K562 (cell line): ENCODE data around the gene METTL18. TPM values are rescaled to one million over a fixed set of nuclear protein-coding genes. Genes with fewer than 3 reads are reported as not detected.

Source experiments
- ATAC-seq: fragments of 200-7000 bp; cut with Tn5 transposase; 3 replicates; pipeline ENCODE4 v1.9.1; 2020; ENCODE audit warnings: moderate library complexity
- BruUV-seq: library from RNA; stranded (reverse); fragments of 400-500 nt; replicated peaks from 2 replicates; lab custom pipeline; 2021; lab: Mats Ljungman, UMichigan
- CTCF ChIA-PET: fragments of 300-600 bp; formaldehyde crosslinking; extraction: SDS; loops from one replicate; lab custom pipeline; 2021; ENCODE audit warnings: low intra/inter-chr PET ratio; lab: Yijun Ruan, JAX
- POLR2A ChIA-PET: fragments of 300-600, 350-650 bp; sonication (Branson Sonifier 250); formaldehyde crosslinking; extraction: SDS; loops from one replicate; lab custom pipeline; 2021; ENCODE audit warnings: antibody characterized with exemption, inconsistent platforms; lab: Yijun Ruan, JAX
- DNase-seq, 4 experiments: peaks; one replicate each; pipeline versions ENCODE4 v3.0.0 to v3.0.0-alpha.2; 2011 to 2018; ENCODE audit warnings: low spot score in 3 of 4, mixed read lengths in 3 of 4; ENCODE audit errors: extremely low read depth in 1 of 4
- FAIRE-seq: peaks from 2 replicates; lab custom pipeline; 2011; peaks lifted over from hg19 to GRCh38; lab: Jason Lieb, UNC
- H2AFZ ChIP-seq: 2 replicates; pipeline ENCODE4 v1.6.0; 2011; ENCODE audit warnings: low read depth, low read length, control low read depth, inconsistent platforms
- H3K27ac ChIP-seq: fragments of 200-600 bp; 3 replicates; pipeline ENCODE4 v1.8.0; 2011; ENCODE audit warnings: low read depth, mild to moderate bottlenecking, control low read depth, inconsistent platforms, low read length, moderate library complexity, mixed read lengths; ENCODE audit errors: extremely low read depth
- H3K27me3 ChIP-seq, 2 experiments: fragments of 300-600 bp in 1 of 2; 2 replicates in 1 of 2; 3 replicates in 1 of 2; pipeline versions ENCODE4 v1.6.0 to v1.8.0; 2011; ENCODE audit warnings: inconsistent platforms in 2 of 2, low read length in 2 of 2, mild to moderate bottlenecking in 1 of 2, mixed read lengths in 1 of 2, moderate library complexity in 1 of 2; ENCODE audit not compliant: control insufficient read depth in 2 of 2, insufficient read depth in 2 of 2
- H3K36me3 ChIP-seq: fragments of 300-600 bp; 3 replicates; pipeline ENCODE4 v1.8.0; 2011; ENCODE audit warnings: mild to moderate bottlenecking, low read length, inconsistent platforms; ENCODE audit not compliant: control insufficient read depth, insufficient read depth
- H3K4me1 ChIP-seq, 2 experiments: fragments of 200-600 bp in 1 of 2; replicated peaks in 1 of 2; 2 replicates in 1 of 2; 3 replicates in 1 of 2; pipeline versions ENCODE4 v1.5.1 to v1.8.0; 2011; ENCODE audit warnings: inconsistent platforms in 2 of 2, low read length in 2 of 2, mild to moderate bottlenecking in 1 of 2, mixed read lengths in 1 of 2, moderate library complexity in 1 of 2; ENCODE audit not compliant: control insufficient read depth in 2 of 2, insufficient read depth in 2 of 2
- H3K4me2 ChIP-seq: 2 replicates; pipeline ENCODE4 v1.6.1; 2011; ENCODE audit warnings: low read length, control low read depth, inconsistent platforms, mixed read lengths; ENCODE audit not compliant: insufficient read depth
- H3K4me3 ChIP-seq: fragments of 200-600 bp; sonication (generic), shearing (Covaris generic); 2 replicates; pipeline ENCODE4 v1.5.1; 2016; ENCODE audit warnings: control low read depth, inconsistent platforms
- H3K79me2 ChIP-seq: fragments of 200-600 bp; 3 replicates; pipeline ENCODE4 v1.8.0; 2011; ENCODE audit warnings: low read length, inconsistent platforms; ENCODE audit not compliant: control insufficient read depth, insufficient read depth
- H3K9ac ChIP-seq, 2 experiments: 2 replicates each; pipeline versions ENCODE4 v1.6.0 to v1.6.1; 2011; ENCODE audit warnings: low read depth in 2 of 2, low read length in 2 of 2, control low read depth in 1 of 2, inconsistent platforms in 1 of 2, mild to moderate bottlenecking in 1 of 2, mixed read lengths in 1 of 2; ENCODE audit not compliant: insufficient read depth in 1 of 2
- H3K9me1 ChIP-seq: one replicate; pipeline ENCODE4 v1.6.0; 2011; ENCODE audit warnings: inconsistent platforms, mild to moderate bottlenecking, low read length, moderate library complexity; ENCODE audit not compliant: control insufficient read depth, insufficient read depth
- H3K9me3 ChIP-seq: replicated peaks from 2 replicates; pipeline ENCODE4 v1.5.1; 2011; ENCODE audit warnings: low read depth, low read length, inconsistent platforms; ENCODE audit not compliant: control insufficient read depth, insufficient read depth
- H4K20me1 ChIP-seq: replicated peaks from 2 replicates; pipeline ENCODE4 v1.6.1; 2011; ENCODE audit warnings: low read length, inconsistent platforms, mixed read lengths; ENCODE audit not compliant: control insufficient read depth, insufficient read depth
- CBX1 ChIP-seq: sonication (generic); IDR thresholded peaks from 2 replicates; pipeline ENCODE4 v1.6.1; 2016; ENCODE audit warnings: antibody characterized with exemption, low read depth, mild to moderate bottlenecking
- ELF4 ChIP-seq: fragments of 450-650 bp; formaldehyde crosslinking; IDR thresholded peaks from 2 replicates; pipeline ENCODE4 v1.4.0; 2022; ENCODE audit warnings: missing genetic modification characterization
- MAFG ChIP-seq: fragments of 450-650 bp; conservative IDR thresholded peaks from 2 replicates; pipeline ENCODE4 v1.6.1; 2016; ENCODE audit warnings: missing genetic modification characterization, missing compliant biosample characterization
- PHF8 ChIP-seq: fragments of 200-600 bp; sonication (generic); IDR thresholded peaks from 2 replicates; pipeline ENCODE4 v1.6.1; 2012; ENCODE audit warnings: mixed run types, mild to moderate bottlenecking, inconsistent platforms, low read length, moderate library complexity, borderline replicate concordance
- SIN3B ChIP-seq: fragments of 450-650 bp; IDR thresholded peaks from 2 replicates; pipeline ENCODE4 v1.6.1; 2017; ENCODE audit warnings: low read depth, mild to moderate bottlenecking, moderate library complexity
- SMARCE1 ChIP-seq: fragments of 450-650 bp; IDR thresholded peaks from 2 replicates; pipeline ENCODE4 v1.7.1; 2016; ENCODE audit warnings: mild to moderate bottlenecking
- SMC3 ChIP-seq: conservative IDR thresholded peaks from 2 replicates; pipeline ENCODE4 v1.6.1; 2011; ENCODE audit warnings: low read depth, low read length, improper control_type of control experiment; ENCODE audit not compliant: insufficient read depth
- TFE3 ChIP-seq: fragments of 450-650 bp; formaldehyde crosslinking; IDR thresholded peaks from 2 replicates; pipeline ENCODE4 v1.4.0; 2020; ENCODE audit warnings: mild to moderate bottlenecking, mixed read lengths
- ZNF707 ChIP-seq: fragments of 250-450 bp; sonication (Bioruptor Pico); conservative IDR thresholded peaks from 2 replicates; pipeline ENCODE4 v1.8.0; 2022; ENCODE audit warnings: inconsistent platforms, mild to moderate bottlenecking, moderate library complexity
- ZNF830 ChIP-seq: fragments of 250-450 bp; sonication (Bioruptor Pico); IDR thresholded peaks from 2 replicates; pipeline ENCODE4 v1.5.0; 2021; ENCODE audit warnings: mild to moderate bottlenecking
- WGBS: fragments of 100-300 bp; shearing (Covaris generic); methylation state at CpG from one replicate; pipeline ENCODE4 v1.1.6; 2016; ENCODE audit warnings: low coverage, mixed read lengths; ENCODE audit not compliant: insufficient coverage; ENCODE audit errors: missing lambda C conversion rate; 5-methylcytosine and 5-hydroxymethylcytosine counted together
- in situ Hi-C: fragments of 300-500 bp; cut with MboI; formaldehyde crosslinking; loops from 4 replicates; pipeline ENCODE4 v1.15.0; 2018; ENCODE audit warnings: inconsistent platforms, mixed read lengths
- intact Hi-C: fragments of 100-400 bp; cut with micrococcal nuclease; formaldehyde crosslinking; loops from 2 replicates; pipeline ENCODE4 v1.14.2; 2022
- polyA plus RNA-seq, 8 experiments: library from polyadenylated mRNA; depleted of rRNA in 4 of 8; stranded (reverse) in 5 of 8; unstranded in 3 of 8; fragments of >200 nt; fragmentation: Nextera tagmentation in 2 of 8; fragmentation: Illumina TruSeq in 1 of 8; extraction: Ambion mirVana in 2 of 8; extraction: Trizol in 1 of 8; gene quantifications; 2 replicates each; pipeline versions ENCODE4 v1.2.1 to v1.2.3, GENCODE V29; 2011 to 2014; ENCODE audit warnings: inconsistent platforms in 1 of 8, missing spikeins in 1 of 8
- total RNA-seq, 7 experiments: library from RNA; depleted of rRNA in 6 of 7; stranded (reverse); fragments of >200 nt in 6 of 7; fragmentation: Illumina TruSeq in 2 of 7; extraction: Trizol in 2 of 7; gene quantifications; 2 replicates each; pipeline versions ENCODE4 v1.2.1 to v1.2.3, GENCODE V29; 2011 to 2021; ENCODE audit warnings: low replicate concordance in 1 of 7
- TF ChIP-seq, protein P1 (sequence below), 2 experiments: IDR thresholded peaks in 1 of 2; conservative IDR thresholded peaks in 1 of 2; 2 replicates each; pipeline ENCODE4 v1.6.1; 2016; ENCODE audit warnings: low read depth in 2 of 2, mild to moderate bottlenecking in 1 of 2, missing compliant biosample characterization in 1 of 2, missing genetic modification characterization in 1 of 2, moderate library complexity in 1 of 2
- TF ChIP-seq, protein P2 (sequence below): fragments of 250-450 bp; sonication (Bioruptor Pico); IDR thresholded peaks from 2 replicates; pipeline ENCODE4 v1.8.0; 2021; ENCODE audit warnings: borderline replicate concordance, mild to moderate bottlenecking, moderate library complexity; ENCODE audit not compliant: poor library complexity, severe bottlenecking
- TF ChIP-seq, protein P3 (sequence below): fragments of 250-450 bp; sonication (Bioruptor Pico); IDR thresholded peaks from 2 replicates; pipeline ENCODE4 v1.5.0; 2021

Gene METTL18
- total and polyA plus RNA-seq, 9 of the 15 experiments (the other 6 are each of a cell fraction or from before 2014, with no cell fraction given) = 9.5 to 40.2 (median 14.7) TPM

- no peak overlapping the region for H3K4me3 ChIP-seq
- peaks cover 87% of the 10 kb centered on the region for H3K36me3 ChIP-seq
- no peak overlapping the region for H3K9ac ChIP-seq
- no peak for FAIRE-seq
- H4K20me1 ChIP-seq = no peaks in the 10 kb centered on the region
- CTCF ChIA-PET = interaction anchor here (1.1 kb wide), 1 partner anchor 11 kb away, joined by 4 read pairs; no protein-coding TSS in a partner anchor
- no peaks in the 10 kb centered on the region for H3K27me3 ChIP-seq
- no peak overlapping the region for H2AFZ ChIP-seq
- in situ Hi-C loops = no loop called here
- ATAC-seq = no peak
- no peaks in the 10 kb centered on the region for H3K9me3 ChIP-seq
- BruUV-seq = no TSS peak
- intact Hi-C loops = no loop called here
- no peaks in the 10 kb centered on the region for H3K4me1 ChIP-seq
- no peak for DNase-seq
- H3K79me2 ChIP-seq = no peaks in the 10 kb centered on the region
- 68% methylated on average over 4 of the region's 4 CpGs for WGBS
- POLR2A ChIA-PET = interaction anchor here (1.1 kb wide), 1 partner anchor 13 kb away, joined by 3 read pairs; no protein-coding TSS in a partner anchor
- H3K9me1 ChIP-seq = no peaks in the 10 kb centered on the region
- H3K27ac ChIP-seq = no peak overlapping the region
- no peak overlapping the region for H3K4me2 ChIP-seq
- TF ChIP-seq SIN3B (no peak), PHF8 (no peak), SMC3 (no peak), SMARCE1 (no peak), ZNF707 (CRISPR knock-in tag) (no peak), MAFG (tag) (no peak), ZNF830 (CRISPR knock-in tag) (no peak), CBX1 (no peak), TFE3 (CRISPR knock-in tag) (no peak), ELF4 (CRISPR knock-in tag) (no peak)
- TF ChIP-seq, protein P1, sequence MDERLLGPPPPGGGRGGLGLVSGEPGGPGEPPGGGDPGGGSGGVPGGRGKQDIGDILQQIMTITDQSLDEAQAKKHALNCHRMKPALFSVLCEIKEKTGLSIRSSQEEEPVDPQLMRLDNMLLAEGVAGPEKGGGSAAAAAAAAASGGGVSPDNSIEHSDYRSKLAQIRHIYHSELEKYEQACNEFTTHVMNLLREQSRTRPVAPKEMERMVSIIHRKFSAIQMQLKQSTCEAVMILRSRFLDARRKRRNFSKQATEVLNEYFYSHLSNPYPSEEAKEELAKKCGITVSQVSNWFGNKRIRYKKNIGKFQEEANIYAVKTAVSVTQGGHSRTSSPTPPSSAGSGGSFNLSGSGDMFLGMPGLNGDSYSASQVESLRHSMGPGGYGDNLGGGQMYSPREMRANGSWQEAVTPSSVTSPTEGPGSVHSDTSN (CRISPR knock-in tag; IDR thresholded peaks at IDR 0.05; ENCODE audit: low read depth) = no peak
- TF ChIP-seq, protein P1 (tag; conservative IDR thresholded peaks at IDR 0.05; ENCODE audit: low read depth) = no peak
- TF ChIP-seq, protein P2, sequence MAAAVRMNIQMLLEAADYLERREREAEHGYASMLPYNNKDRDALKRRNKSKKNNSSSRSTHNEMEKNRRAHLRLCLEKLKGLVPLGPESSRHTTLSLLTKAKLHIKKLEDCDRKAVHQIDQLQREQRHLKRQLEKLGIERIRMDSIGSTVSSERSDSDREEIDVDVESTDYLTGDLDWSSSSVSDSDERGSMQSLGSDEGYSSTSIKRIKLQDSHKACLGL (CRISPR knock-in tag) = no peak
- TF ChIP-seq, protein P3, sequence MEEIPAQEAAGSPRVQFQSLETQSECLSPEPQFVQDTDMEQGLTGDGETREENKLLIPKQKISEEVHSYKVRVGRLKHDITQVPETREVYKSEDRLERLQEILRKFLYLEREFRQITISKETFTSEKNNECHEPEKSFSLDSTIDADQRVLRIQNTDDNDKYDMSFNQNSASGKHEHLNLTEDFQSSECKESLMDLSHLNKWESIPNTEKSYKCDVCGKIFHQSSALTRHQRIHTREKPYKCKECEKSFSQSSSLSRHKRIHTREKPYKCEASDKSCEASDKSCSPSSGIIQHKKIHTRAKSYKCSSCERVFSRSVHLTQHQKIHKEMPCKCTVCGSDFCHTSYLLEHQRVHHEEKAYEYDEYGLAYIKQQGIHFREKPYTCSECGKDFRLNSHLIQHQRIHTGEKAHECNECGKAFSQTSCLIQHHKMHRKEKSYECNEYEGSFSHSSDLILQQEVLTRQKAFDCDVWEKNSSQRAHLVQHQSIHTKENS = no peak
These were observed 38.6 kb upstream of the METTL18 start for GRCh38 chr1:169833179-169833901.
